HG03469 (cell line): Measurements from ENCODE around the gene GDF9.

Experiments
- ATAC-seq: cut with Tn5 transposase; IDR thresholded peaks from one replicate; pipeline ENCODE4 v1.9.1; 2021; ENCODE audit warnings: mild to moderate bottlenecking, moderate library complexity, moderate number of reproducible peaks; ENCODE audit not compliant: unreplicated experiment

The GDF9 gene, protein sequence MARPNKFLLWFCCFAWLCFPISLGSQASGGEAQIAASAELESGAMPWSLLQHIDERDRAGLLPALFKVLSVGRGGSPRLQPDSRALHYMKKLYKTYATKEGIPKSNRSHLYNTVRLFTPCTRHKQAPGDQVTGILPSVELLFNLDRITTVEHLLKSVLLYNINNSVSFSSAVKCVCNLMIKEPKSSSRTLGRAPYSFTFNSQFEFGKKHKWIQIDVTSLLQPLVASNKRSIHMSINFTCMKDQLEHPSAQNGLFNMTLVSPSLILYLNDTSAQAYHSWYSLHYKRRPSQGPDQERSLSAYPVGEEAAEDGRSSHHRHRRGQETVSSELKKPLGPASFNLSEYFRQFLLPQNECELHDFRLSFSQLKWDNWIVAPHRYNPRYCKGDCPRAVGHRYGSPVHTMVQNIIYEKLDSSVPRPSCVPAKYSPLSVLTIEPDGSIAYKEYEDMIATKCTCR

DNA sequence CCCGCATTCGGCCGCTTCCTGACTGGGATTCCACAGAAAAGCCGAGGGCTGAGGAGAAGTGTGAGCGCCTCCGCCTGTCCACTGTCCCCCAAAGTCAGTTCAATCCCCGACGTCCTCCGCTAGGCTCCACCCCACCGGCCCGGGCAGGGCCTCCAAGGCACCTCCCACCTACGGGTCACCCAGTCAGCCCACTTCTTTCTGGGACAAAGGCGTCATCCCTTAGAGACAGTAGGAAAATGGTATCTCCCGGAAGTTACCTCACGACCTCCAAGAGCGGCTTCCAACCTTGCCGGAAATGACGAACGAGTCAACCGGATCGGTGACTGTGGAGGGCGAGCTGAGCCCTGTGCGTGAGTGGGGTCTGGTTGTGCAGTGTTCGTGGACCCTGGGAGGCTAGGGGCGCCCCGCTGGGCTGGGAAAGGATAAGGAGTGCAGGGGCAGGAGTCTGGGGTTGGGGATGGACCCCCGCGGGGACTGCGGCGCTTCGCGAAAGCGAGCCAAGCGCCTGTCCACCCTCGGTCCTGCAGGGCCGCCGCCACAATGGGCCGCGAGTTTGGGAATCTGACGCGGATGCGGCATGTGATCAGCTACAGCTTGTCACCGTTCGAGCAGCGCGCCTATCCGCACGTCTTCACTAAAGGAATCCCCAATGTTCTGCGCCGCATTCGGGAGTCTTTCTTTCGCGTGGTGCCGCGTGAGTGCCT lies at the start of gene GDF9, which contains the start of gene UQCRQ:
TSS of gene GDF9 (minus strand) at position 128 of the 704 bp plus-strand sequence. CDS start 1,936 bp downstream, outside the sequence.
TSS of gene UQCRQ (plus strand) at position 301 of the 704 bp plus-strand sequence. CDS start at position 541, 240 bp downstream.
- peak; percentile 96 for ATAC-seq

DNA sequence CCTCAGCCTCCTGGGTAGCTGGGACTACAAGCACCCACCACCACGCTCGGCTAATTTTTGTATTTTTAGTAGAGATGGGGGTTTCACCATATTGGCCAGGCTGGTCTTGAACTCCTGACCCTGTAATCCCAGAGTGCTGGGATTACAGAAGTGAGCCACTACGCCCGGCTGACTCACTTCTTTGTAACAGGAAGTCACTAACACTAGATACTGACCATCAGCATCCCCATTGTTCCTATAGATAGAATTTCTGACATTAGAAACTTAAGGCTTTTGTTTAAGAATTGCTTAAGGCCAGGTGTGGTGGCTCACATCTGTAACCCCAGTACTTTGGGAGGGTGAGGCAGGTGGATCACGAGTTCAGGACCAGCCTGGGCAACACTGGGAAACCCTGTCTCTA lies 49.4 kb upstream of the GDF9 start:
- no peak for ATAC-seq

DNA sequence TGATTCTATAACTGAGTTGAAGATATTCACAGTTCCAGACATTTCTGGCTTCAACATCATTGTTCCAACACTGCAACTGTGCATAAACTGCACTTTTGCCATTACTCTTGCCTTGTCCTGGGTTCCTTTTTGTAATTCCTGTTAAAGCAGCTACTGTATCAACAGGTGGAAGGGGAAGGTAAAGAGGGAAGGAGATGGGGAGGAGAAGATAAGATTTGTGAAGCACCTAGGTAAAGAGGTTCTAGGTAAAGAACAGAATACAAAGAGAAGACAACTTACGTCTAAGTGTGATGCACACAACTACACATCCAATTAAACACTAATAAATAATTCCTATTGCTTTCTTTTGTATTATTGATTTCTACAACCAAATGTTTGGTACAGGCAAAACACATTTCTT lies 43.4 kb upstream of the GDF9 start:
- no peak for ATAC-seq

DNA sequence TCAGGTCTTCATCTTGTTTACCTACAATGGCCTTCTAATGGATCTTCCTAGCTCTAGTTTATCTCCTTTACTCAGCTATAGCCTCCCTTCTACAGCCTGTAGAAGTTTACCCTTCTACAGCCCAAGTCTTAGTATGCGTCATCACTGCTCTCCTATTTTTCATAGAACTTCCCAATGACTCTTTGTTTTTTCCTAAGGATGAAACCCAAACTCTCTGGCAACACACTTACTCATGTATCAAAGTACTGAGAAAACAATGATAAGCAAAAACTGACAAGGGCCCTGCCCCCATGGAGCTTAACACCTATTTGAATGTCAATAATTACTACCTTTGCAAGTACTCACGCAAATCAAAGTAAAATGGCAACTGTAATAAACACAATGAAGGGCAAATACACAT lies 40.9 kb upstream of the GDF9 start:
- ATAC-seq: no peak

DNA sequence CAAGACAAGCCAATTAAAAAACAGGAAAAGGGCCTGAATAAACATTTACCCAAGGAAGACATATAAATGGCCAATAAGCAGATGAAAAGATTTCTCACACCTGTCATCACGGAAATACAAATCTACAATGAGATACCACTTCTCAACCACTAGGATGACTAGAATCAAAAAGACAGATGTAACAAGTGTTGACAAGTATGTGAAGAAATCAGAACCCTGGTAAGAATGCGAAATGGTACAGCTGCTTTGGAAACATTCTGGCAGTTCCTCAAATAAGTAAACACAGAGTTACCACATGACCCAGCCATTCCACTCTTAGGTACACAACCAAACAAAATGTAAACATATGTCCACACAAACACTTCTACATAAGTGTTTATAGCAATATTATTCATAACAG lies 39.7 kb upstream of the GDF9 start:
- no peak for ATAC-seq

DNA sequence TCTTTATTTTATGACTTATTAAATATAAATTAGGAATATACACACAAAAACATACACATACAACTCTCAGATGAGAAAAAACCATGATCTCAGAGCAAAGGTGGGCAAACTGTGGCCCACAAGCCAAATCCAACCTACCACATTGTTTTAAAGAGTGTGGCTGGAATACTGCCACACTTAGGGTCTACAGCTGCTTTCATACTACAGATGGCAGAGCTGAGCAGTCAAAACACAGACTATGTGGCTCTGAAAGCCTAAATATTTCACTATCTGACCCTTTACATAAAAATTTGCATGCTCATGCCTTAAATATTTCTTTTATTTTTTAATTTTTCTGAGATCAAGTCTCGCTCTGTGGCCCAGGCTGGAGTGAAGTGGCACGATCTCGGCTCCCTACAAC lies 35.5 kb upstream of the GDF9 start:
- no peak for ATAC-seq

DNA sequence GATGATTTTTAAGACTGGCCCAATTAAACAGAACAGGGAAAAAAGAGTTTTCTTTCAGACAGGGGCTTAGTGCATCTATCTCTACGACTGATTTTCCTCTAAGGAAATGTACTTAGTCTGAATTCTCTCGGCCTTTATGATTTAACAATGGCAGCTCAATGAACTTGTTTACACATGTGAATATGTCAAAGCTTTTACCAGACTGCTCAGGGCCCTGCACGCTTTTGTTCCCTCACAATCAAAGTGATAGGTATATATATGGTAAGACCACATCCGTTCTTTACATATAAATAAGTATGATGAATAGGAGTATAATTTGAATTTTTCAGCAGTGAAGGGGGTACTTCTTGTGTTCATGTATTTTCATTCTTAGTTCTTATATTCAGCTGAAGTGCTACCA lies 34.8 kb upstream of the GDF9 start:
- ATAC-seq: no peak

DNA sequence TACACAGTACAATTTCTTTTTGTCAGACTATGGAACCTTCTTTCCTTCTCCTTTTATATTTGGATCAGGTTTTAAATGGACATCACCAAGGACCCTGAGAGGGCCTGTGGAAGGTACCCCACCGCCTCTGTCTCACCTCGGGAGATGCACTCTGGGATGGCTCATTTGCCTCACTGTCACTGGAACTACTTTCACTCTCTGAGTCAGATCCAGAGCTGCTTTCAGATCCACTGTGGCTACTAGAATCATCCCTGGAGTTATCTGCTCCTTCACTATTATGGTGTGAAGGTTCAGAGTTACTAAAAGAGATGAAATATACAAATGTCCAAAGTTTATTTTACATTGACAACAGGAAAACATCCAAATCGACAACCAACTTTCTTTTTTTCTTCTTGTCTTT lies 31.8 kb upstream of the GDF9 start:
- ATAC-seq: no peak

DNA sequence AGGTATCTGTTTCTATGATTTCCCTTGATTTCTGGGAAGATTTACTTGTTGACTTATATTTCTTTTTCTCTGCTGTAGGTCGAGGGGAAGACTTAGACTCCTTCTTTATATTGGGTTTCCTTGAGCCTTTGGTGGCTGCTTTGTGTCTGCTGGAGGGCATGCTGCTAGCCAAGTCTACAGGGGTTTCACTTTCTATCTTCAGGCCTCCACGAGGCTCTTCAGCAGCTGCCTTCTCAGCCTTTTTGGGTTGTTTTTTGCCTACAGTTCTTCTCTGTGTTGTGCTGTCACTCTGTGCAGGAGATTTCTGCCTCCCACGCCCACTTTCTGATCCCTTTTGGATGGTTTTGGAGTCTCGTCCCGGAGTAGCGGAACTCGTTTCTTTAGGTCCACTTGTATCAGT lies 30.4 kb upstream of the GDF9 start:
- no peak for ATAC-seq

DNA sequence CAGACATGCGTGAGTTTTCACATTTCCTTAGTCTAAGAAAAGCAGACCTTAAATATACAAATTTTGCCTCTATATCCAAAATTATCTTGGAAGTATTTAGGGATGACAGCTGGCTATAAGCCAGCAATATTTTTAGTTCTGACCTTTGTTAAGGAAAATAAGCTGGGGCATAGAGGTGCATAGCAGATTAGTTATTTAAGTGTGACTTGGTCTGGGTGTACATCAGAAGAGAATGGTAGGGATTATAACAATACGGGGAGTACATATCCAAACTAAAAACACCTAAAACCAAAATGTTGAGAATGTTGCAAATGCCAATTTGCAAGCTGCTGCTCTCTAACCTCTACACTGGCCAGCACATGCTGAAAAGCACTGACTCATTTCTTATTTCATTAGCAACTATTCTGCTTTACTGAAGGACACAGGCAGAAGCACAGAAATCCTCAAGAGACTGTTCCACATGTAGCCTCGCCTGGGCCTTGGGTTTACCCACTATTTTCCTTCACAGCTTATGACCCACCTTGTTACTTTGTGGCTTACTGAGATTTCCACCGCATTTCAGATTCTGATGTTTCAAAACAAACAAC lies 29.5 kb upstream of the GDF9 start:
- no peak for ATAC-seq

DNA sequence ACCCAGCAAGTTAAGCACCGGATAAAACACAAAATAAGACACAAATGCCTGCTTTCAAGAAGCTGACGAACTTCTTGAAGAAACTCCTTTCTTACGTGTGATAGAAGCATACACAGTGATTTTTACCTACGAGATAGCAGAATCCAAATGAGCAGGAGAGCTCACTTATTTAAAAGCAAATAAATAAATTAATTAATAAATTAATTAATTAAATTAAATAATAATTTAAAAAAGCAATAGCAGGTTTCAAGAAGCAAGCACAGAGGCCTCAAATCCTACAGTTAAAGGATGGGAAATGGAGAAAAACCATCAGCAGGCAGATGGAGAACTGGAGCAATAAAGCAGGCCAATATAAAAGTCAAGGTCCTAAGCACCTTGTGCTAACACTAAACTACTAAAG lies 24.5 kb upstream of the GDF9 start:
- no peak for ATAC-seq

DNA sequence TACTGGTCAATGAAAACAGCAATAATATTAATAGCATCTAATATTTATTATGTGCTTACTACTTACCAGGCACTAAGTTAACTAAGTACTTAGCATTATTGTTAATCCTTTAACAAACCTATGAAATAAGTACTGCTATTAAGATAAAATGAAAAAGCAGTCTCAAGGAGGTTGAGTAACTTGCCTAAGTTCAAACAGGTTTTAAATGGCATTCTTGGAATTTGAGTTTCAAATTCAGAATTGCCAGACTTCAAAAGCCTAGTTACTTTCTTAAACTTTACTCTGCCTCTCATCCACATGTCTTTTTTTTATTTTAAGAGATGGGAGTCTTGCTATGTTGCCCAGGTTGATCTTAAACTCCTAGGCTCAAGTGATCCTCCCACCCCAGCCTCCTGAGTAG lies 23.2 kb upstream of the GDF9 start:
- no peak for ATAC-seq

DNA sequence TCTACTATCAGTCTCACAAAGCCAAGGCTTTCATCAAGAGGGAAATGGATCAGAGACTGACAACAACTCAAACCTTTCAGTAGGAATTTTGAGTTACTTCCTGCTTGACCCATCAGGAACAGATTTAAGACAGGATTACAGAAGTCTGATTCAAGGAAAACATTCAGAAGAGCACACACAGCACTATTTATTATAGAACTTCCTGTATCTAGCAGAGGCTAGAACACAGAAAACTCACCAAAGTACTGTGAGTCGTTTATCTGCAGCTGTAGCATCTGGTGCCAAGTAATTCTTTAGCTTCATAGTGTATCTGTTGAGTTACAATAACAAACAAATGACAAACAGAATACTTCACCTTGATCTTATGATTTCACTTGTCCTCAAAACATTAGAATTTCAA lies 21.0 kb upstream of the GDF9 start:
- no peak for ATAC-seq

DNA sequence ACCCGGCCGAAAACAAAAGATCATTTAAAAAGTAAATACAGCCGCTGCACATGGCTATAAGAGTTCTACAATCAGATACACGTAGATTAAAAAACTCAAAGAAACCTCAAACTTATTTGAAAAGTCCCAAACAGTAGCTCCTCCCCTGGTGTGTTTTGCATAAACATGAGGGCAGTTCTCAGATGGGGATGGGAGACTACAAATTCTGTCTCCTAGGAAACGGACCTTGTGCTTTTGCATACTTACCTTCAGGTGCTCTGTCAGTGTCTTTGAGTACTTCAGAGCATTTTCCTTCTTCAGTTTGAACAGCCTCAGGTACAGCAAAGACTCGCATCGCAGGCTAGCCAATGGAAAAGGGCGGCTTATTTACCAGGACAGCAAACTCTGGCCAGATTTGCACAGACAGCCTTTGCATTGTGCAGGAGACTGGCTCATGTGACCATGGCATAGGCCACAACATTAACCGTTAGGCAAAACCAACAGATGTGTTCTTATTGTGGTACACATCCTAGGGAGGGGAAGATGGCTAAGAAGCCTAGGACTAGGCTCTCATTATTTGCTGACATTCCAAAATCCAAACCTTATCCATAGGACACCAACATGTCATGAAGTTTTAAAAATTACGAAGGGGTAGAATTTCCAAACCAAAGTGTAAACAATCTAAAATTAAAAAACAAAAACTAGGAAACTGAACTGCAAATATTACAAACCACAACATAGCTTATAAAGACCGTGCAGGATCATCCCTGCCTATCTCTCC lies 20.0 kb upstream of the GDF9 start:
- no peak for ATAC-seq

DNA sequence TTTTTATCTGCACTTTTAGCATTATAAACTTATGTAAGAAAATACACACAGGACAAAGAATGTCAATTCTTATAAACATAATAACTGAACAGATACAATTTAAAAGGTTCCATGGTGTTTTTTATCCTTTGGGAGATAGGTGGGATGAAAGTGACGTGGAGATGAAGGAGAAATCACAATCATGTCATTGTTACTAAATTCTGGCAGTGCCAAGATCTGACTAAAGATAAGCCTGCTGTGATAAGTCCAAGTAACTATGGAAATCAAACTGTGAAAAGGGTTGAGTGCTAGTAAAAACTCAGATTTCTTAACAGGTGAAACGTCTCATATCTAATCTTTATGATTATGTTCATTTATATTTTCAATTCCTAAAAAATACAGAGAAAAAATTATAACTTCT lies 18.3 kb upstream of the GDF9 start:
- no peak for ATAC-seq

DNA sequence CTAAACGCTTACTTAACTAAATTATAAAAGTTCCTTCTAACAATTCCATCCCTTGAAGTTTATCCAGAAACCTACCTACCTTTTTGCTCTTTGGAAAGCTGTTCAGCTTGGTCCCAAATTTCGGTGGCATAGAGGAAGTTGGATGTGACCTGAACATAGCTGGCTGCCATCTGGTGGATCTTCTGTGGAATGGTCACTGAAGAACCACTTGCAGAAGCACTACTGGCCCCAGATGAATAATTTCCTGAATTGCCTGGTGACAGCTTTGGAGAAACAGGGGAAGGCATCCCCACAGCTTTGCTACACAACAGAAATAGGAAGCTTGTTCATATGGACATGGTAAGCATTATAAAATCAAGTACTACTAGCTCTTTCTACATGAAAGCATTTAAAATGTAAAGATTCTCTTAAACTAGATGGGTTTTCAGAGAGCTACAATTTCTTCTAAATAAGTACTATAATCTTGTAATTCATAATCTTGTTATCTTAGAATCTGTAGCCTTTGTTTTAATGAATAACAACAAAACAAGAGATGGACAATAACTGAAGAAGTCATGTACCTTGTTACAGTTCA lies 17.1 kb upstream of the GDF9 start:
- ATAC-seq: no peak

DNA sequence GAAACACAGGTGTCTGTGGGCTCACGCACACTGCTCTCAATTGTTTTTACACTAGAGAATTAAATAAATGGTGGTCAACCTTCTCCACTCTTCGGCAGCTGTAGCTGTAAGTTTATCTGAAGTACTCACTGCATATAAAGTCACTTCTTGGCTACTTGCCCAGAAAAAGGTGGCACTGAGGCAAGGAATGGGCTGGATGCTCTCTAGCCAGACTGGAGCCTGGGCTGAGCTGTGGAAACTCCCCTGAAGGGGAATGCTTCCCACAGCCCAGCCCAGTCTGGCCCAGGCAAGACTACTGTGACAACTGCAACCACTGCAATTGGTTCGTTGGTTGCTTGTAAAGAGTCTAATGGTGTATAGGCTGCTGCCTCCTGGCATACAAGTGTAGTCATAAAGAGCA lies 11.7 kb upstream of the GDF9 start:
- no peak for ATAC-seq

DNA sequence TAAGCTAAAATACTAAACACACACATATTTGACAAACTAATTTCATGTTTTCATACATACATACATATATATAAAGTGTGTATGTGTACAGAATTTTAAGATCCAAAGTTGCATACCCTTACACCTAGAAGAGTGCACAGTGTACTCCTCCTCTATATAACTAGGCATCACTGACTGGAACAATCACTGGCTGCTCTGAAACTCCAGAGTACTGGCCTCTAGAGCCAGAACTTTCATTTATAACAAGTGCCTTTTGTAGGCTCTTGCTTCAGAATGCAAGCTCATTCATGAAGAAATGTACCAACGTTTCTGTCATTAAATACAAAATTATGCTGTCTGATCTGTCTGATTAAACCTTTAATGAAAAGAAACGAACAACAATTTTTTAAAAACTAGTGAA lies 11.2 kb upstream of the GDF9 start:
- no peak for ATAC-seq

DNA sequence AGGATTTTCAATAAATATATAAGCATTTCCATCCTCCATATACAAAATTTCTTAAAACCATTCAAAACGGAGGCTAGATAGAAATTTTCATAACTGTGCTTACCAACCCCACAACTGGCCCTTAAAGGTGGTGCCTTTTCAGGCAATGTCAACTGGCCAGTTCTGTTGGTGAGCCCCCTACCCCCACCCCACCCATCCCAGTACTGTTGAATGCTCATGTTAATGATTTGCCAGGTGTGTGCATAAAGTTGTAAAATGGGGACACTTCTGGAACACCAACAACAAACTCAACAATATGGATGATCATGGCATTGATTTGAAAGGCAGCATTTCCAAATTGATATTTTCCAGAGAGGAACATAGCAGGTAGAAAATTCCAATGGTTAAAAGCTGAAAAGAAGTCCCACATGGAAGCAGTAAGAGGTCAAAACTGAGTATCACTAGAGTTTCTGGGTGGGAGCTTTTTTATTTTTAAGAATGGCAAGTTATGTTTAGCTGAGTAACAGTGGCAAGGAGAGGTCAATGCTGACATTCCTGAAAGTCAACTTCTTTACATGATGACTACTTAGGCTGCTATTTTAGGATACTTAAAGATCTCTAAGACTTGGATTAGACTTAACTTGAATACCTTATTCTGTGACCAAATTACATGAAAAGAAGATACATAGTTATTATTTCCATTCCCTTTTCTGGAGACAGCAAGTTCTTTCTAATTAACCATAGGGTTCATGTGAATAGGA lies 9.9 kb upstream of the GDF9 start:
- ATAC-seq: no peak

DNA sequence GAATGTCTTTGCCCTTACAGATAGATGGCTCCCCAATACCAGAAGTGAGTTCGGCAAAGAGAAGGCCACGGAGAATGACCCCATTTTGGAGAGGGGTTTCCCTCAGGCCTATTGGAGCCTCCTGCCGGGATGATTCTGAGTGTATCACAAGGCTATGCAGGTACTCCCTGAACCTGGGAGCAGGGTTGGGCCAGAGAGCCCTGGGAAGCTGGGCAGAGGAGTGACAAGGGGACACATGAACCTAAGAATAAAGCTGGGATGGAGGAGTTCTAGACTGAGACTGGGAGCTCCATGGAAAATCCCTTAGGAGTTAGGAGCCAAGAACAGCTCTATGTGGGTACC lies 7.6 kb upstream of the GDF9 start:
- ATAC-seq: no peak
